Brain microvascular endothelial cell (primary cell): ENCODE results near the gene GYS2.

Experiments used
- DNase-seq: peaks from one replicate; pipeline ENCODE4 v3.0.0-alpha.2; 2020
- H3K27ac ChIP-seq: fragments of 250-450 bp; sonication (Bioruptor Pico); 2 replicates; pipeline ENCODE4 v1.5.1; 2020; ENCODE audit warnings: mild to moderate bottlenecking, moderate library complexity
- H3K27me3 ChIP-seq: fragments of 250-450 bp; sonication (Bioruptor Pico); replicated peaks from 2 replicates; pipeline ENCODE4 v1.5.1; 2020; ENCODE audit warnings: mild to moderate bottlenecking
- H3K36me3 ChIP-seq: fragments of 250-450 bp; sonication (Bioruptor Pico); replicated peaks from 2 replicates; pipeline ENCODE4 v1.5.1; 2020; ENCODE audit warnings: mild to moderate bottlenecking
- H3K4me3 ChIP-seq: 2 replicates; pipeline ENCODE4 v1.5.1; 2011; ENCODE audit warnings: low read depth, mild to moderate bottlenecking, control low read depth, low read length, moderate library complexity
- in situ Hi-C: cut with HindIII; loops from 2 replicates; pipeline ENCODE4 v1.10.0; 2017; ENCODE audit warnings: low sequenced_read_pairs, low pct_ligation_motif_present
- TF ChIP-seq, protein P1 (sequence below): IDR thresholded peaks from 2 replicates; pipeline ENCODE4 v1.5.1; 2011; ENCODE audit warnings: low read depth, mild to moderate bottlenecking, moderate library complexity, low read length, control low read depth, inconsistent platforms; ENCODE audit errors: missing control alignments

Gene GYS2

GRCh38 chr12:21547437-21547836 is 57.2 kb downstream of the GYS2 start:
- DNase-seq, result no peak
- Histone ChIP-seq H3K4me3 (no peak overlapping the region), H3K27me3 (no peaks in the 10 kb centered on the region), H3K36me3 (no peaks in the 10 kb centered on the region), H3K27ac (no peak overlapping the region)
- TF ChIP-seq, protein P1, sequence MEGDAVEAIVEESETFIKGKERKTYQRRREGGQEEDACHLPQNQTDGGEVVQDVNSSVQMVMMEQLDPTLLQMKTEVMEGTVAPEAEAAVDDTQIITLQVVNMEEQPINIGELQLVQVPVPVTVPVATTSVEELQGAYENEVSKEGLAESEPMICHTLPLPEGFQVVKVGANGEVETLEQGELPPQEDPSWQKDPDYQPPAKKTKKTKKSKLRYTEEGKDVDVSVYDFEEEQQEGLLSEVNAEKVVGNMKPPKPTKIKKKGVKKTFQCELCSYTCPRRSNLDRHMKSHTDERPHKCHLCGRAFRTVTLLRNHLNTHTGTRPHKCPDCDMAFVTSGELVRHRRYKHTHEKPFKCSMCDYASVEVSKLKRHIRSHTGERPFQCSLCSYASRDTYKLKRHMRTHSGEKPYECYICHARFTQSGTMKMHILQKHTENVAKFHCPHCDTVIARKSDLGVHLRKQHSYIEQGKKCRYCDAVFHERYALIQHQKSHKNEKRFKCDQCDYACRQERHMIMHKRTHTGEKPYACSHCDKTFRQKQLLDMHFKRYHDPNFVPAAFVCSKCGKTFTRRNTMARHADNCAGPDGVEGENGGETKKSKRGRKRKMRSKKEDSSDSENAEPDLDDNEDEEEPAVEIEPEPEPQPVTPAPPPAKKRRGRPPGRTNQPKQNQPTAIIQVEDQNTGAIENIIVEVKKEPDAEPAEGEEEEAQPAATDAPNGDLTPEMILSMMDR, result no peak
- in situ Hi-C loops, result no loop called here

DNA sequence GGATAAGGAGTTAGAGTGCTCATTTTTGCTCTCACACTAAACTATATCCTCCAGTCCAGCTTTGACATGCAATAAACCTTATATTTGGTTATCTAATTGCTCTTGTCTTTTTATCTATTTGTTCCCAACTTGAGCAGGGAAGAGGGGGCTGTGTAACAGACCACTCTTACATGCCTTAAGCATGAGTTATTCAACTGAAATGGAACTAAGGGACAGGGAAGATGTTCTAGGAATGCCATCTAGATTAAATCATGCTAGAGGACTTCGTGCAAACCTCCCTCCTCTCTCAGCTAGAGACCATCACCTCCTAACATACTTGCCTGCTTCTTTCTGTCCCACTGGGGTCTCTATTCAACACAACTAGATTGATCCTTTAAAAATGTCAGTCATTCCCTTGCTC is 57.9 kb downstream of the GYS2 start:
- H3K36me3 ChIP-seq, result no peaks in the 10 kb centered on the region
- DNase-seq, result no peak

GRCh38 chr12:21545557-21545956 is 59.1 kb downstream of the GYS2 start:
- in situ Hi-C loops, result no loop called here
- no peaks in the 10 kb centered on the region for H3K27me3 ChIP-seq
- no peak overlapping the region for H3K27ac ChIP-seq
- H3K36me3 ChIP-seq, result no peaks in the 10 kb centered on the region
- no peak for DNase-seq
- H3K4me3 ChIP-seq, result no peak overlapping the region
- TF ChIP-seq, protein P1, result no peak

More for the DNA sequence above, 57.9 kb downstream of the GYS2 start:
- in situ Hi-C loops, result no loop called here
- H3K4me3 ChIP-seq, result no peak overlapping the region
- no peaks in the 10 kb centered on the region for H3K27me3 ChIP-seq
- no peak overlapping the region for H3K27ac ChIP-seq
- TF ChIP-seq, protein P1, result no peak

GRCh38 chr12:21543151-21543550 is 61.5 kb downstream of the GYS2 start:
- TF ChIP-seq, protein P1, result no peak
- Histone ChIP-seq H3K36me3 (no peaks in the 10 kb centered on the region), H3K27me3 (no peaks in the 10 kb centered on the region), H3K27ac (no peak overlapping the region), H3K4me3 (no peak overlapping the region)
- DNase-seq, result no peak
- in situ Hi-C loops, result no loop called here

- TF ChIP-seq, protein P1, result no peak
- in situ Hi-C loops, result no loop called here
- H3K27ac ChIP-seq, result no peak overlapping the region
- no peak for DNase-seq
- no peak overlapping the region for H3K4me3 ChIP-seq
- H3K27me3 ChIP-seq, result no peaks in the 10 kb centered on the region
- no peaks in the 10 kb centered on the region for H3K36me3 ChIP-seq
Observed at GRCh38 chr12:21542403-21542802, 62.2 kb downstream of the GYS2 start.

DNA sequence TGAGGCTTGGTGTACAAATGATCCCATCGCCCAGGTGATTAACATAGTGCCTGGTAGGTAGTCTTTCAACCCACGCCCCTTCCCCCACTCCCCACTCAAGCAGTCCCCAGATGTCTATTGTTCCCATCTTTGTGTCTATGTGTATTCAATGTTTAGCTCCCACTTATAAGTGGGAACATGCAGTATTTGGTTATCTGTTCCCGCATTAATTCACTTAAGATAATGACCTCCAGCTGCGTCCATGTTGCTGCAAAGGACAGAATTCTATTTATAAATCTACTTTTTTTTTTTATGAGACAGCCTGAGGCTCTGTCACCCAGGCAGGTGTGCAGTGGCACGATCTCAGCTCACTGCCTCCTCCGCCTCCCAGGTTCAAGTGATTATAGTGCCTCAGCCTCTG is 62.9 kb downstream of the GYS2 start:
- TF ChIP-seq, protein P1, result no peak
- H3K27me3 ChIP-seq, result no peaks in the 10 kb centered on the region
- no peak overlapping the region for H3K4me3 ChIP-seq
- no peaks in the 10 kb centered on the region for H3K36me3 ChIP-seq
- H3K27ac ChIP-seq, result no peak overlapping the region
- no peak for DNase-seq
- in situ Hi-C loops, result no loop called here
